IMR-90 (cell line): Measurements from ENCODE around the gene ANKRD27. TPM values are rescaled to one million over a fixed set of nuclear protein-coding genes. Genes with fewer than 3 reads are reported as not detected.

Source experiments
- ATAC-seq: fragments of 200-7000 bp; cut with Tn5 transposase; 2 replicates; pipeline ENCODE4 v1.9.1; 2020; ENCODE audit warnings: low read depth, mild to moderate bottlenecking, moderate library complexity
- BruUV-seq: library from RNA; stranded (reverse); fragments of 400-500 nt; replicated peaks from 2 replicates; lab custom pipeline; 2021; lab: Mats Ljungman, UMichigan
- CTCF ChIA-PET: fragments of 300-600 bp; formaldehyde crosslinking; extraction: SDS; loops from one replicate; lab custom pipeline; 2021; ENCODE audit warnings: antibody characterized with exemption; lab: Yijun Ruan, JAX
- POLR2A ChIA-PET: fragments of 300-600 bp; sonication (Branson Sonifier 250); formaldehyde crosslinking; loops from one replicate; lab custom pipeline; 2022; ENCODE audit warnings: antibody characterized with exemption; ENCODE audit not compliant: unreplicated experiment; lab: Charles Lee
- DNase-seq: peaks from one replicate; pipeline ENCODE4 v3.0.0; 2013
- H2AFZ ChIP-seq: replicated peaks from 2 replicates; pipeline ENCODE3; 2013; ENCODE audit warnings: low read length, mild to moderate bottlenecking; ENCODE audit not compliant: poor library complexity
- H2AK5ac ChIP-seq: 2 replicates; pipeline ENCODE4 v1.6.1; 2013; ENCODE audit warnings: low read depth, low read length, inconsistent platforms
- H2AK9ac ChIP-seq: replicated peaks from 2 replicates; pipeline ENCODE3; 2013; ENCODE audit warnings: mild to moderate bottlenecking, low read depth, low read length, moderate library complexity; ENCODE audit not compliant: poor library complexity
- H2BK120ac ChIP-seq: 2 replicates; pipeline ENCODE4 v1.6.1; 2013; ENCODE audit warnings: low read depth, low read length, inconsistent platforms
- H2BK15ac ChIP-seq: 3 replicates; pipeline ENCODE4 v1.6.1; 2013; ENCODE audit warnings: low read depth, low read length, inconsistent platforms
- H2BK20ac ChIP-seq: 2 replicates; pipeline ENCODE4 v1.6.1; 2013; ENCODE audit warnings: low read depth, mild to moderate bottlenecking, inconsistent platforms, low read length, moderate library complexity
- H2BK5ac ChIP-seq: 2 replicates; pipeline ENCODE4 v1.6.1; 2013; ENCODE audit warnings: mild to moderate bottlenecking, low read depth, low read length, inconsistent platforms; ENCODE audit not compliant: poor library complexity, severe bottlenecking
- H3K14ac ChIP-seq: replicated peaks from 2 replicates; pipeline ENCODE4 v1.6.1; 2013; ENCODE audit warnings: low read depth, low read length, inconsistent platforms
- H3K18ac ChIP-seq: 2 replicates; pipeline ENCODE4 v1.6.1; 2013; ENCODE audit warnings: low read depth, low read length, control low read depth
- H3K23ac ChIP-seq: 2 replicates; pipeline ENCODE4 v1.6.1; 2013; ENCODE audit warnings: low read depth, low read length, inconsistent platforms
- H3K27ac ChIP-seq: 2 replicates; pipeline ENCODE4 v1.5.1; 2013; ENCODE audit warnings: mild to moderate bottlenecking, control low read depth, low read length; ENCODE audit not compliant: insufficient read depth
- H3K27me3 ChIP-seq: 2 replicates; pipeline ENCODE4 v1.6.1; 2013; ENCODE audit warnings: low read length; ENCODE audit not compliant: control insufficient read depth, insufficient read depth
- H3K36me3 ChIP-seq: 2 replicates; pipeline ENCODE4 v1.6.1; 2013; ENCODE audit warnings: low read length, mixed read lengths; ENCODE audit not compliant: control insufficient read depth, insufficient read depth
- H3K4ac ChIP-seq: 2 replicates; pipeline ENCODE4 v1.6.1; 2013; ENCODE audit warnings: low read depth, low read length, inconsistent platforms
- H3K4me1 ChIP-seq: 2 replicates; pipeline ENCODE4 v1.6.1; 2013; ENCODE audit warnings: low read length, mixed read lengths; ENCODE audit not compliant: control insufficient read depth, insufficient read depth
- H3K4me2 ChIP-seq: 2 replicates; pipeline ENCODE4 v1.6.1; 2013; ENCODE audit warnings: low read depth, mild to moderate bottlenecking, control low read depth, low read length, moderate library complexity
- H3K4me3 ChIP-seq: 2 replicates; pipeline ENCODE4 v1.5.1; 2013; ENCODE audit warnings: low read depth, mild to moderate bottlenecking, control low read depth, low read length, moderate library complexity; ENCODE audit not compliant: insufficient read depth
- H3K56ac ChIP-seq: 2 replicates; pipeline ENCODE4 v1.6.1; 2013; ENCODE audit warnings: low read length, inconsistent platforms; ENCODE audit not compliant: insufficient read depth; ENCODE audit errors: extremely low read depth
- H3K79me1 ChIP-seq, 2 experiments: 2 replicates each; pipeline ENCODE4 v1.6.1; 2013; ENCODE audit warnings: low read length in 2 of 2, inconsistent platforms in 1 of 2, low read depth in 1 of 2
- H3K9ac ChIP-seq: 2 replicates; pipeline ENCODE4 v1.6.1; 2013; ENCODE audit warnings: low read depth, low read length, control low read depth
- H3K9me1 ChIP-seq: 2 replicates; pipeline ENCODE4 v1.6.1; 2013; ENCODE audit warnings: low read length, inconsistent platforms; ENCODE audit not compliant: insufficient read depth
- H3K9me3 ChIP-seq: 2 replicates; pipeline ENCODE4 v1.6.1; 2013; ENCODE audit warnings: low read length; ENCODE audit not compliant: control insufficient read depth, insufficient read depth
- H4K20me1 ChIP-seq: 2 replicates; pipeline ENCODE4 v1.6.1; 2013; ENCODE audit warnings: low read length, inconsistent platforms; ENCODE audit not compliant: insufficient read depth
- H4K5ac ChIP-seq: 2 replicates; pipeline ENCODE4 v1.6.1; 2013; ENCODE audit warnings: mild to moderate bottlenecking, low read depth, low read length, control low read depth
- H4K8ac ChIP-seq, 2 experiments: 2 replicates each; pipeline ENCODE4 v1.6.1; 2013; ENCODE audit warnings: low read depth in 2 of 2, low read length in 2 of 2, control low read depth in 1 of 2, inconsistent platforms in 1 of 2
- H4K91ac ChIP-seq: 2 replicates; pipeline ENCODE4 v1.6.1; 2013; ENCODE audit warnings: low read depth, low read length, inconsistent platforms; ENCODE audit not compliant: insufficient read depth
- BHLHE40 ChIP-seq: fragments of 150-350 bp; IDR thresholded peaks from 2 replicates; pipeline ENCODE4 v1.6.1; 2016; ENCODE audit warnings: mild to moderate bottlenecking, low read depth, low read length
- CEBPB ChIP-seq: IDR thresholded peaks from 2 replicates; pipeline ENCODE4 v1.6.1; 2012; ENCODE audit warnings: low read depth, low read length, improper control_type of control experiment
- FOS ChIP-seq: fragments of 150-350 bp; IDR thresholded peaks from 2 replicates; pipeline ENCODE4 v1.6.1; 2016; ENCODE audit warnings: low read depth, low read length
- MAZ ChIP-seq: IDR thresholded peaks from 2 replicates; pipeline ENCODE4 v1.6.1; 2012; ENCODE audit warnings: low read depth, mild to moderate bottlenecking, low read length, improper control_type of control experiment, moderate library complexity, borderline replicate concordance
- POLR2A ChIP-seq: IDR thresholded peaks from 2 replicates; pipeline ENCODE4 v1.6.1; 2012; ENCODE audit warnings: mild to moderate bottlenecking, low read depth, low read length
- RAD21 ChIP-seq: IDR thresholded peaks from 2 replicates; pipeline ENCODE4 v1.6.1; 2012; ENCODE audit warnings: low read length, improper control_type of control experiment
- RCOR1 ChIP-seq: IDR thresholded peaks from 2 replicates; pipeline ENCODE4 v1.6.1; 2012; ENCODE audit warnings: mild to moderate bottlenecking, low read length, improper control_type of control experiment; ENCODE audit not compliant: insufficient replicate concordance
- RFX5 ChIP-seq: IDR thresholded peaks from 2 replicates; pipeline ENCODE4 v1.8.0; 2012; ENCODE audit warnings: low read depth, mild to moderate bottlenecking, low read length, moderate library complexity
- SMC3 ChIP-seq: fragments of 150-350 bp; IDR thresholded peaks from 2 replicates; pipeline ENCODE4 v1.6.1; 2016; ENCODE audit warnings: low read depth, mild to moderate bottlenecking, antibody characterized with exemption, low read length, moderate library complexity
- WGBS, 2 experiments: methylation state at CpG; one replicate each; pipeline versions ENCODE4 v1.1.5 to v1.1.7; 2013; ENCODE audit warnings: missing lambda C conversion rate in 2 of 2; ENCODE audit not compliant: insufficient read length in 1 of 2; ENCODE audit errors: extremely low coverage in 2 of 2; 5-methylcytosine and 5-hydroxymethylcytosine counted together
- dilution Hi-C: fragments of 300-500 bp; cut with HindIII; formaldehyde crosslinking; loops from one replicate; pipeline ENCODE4 v1.14.3; 2018; ENCODE audit warnings: low sequenced_read_pairs; ENCODE audit not compliant: unreplicated experiment
- in situ Hi-C: fragments of 300-500 bp; cut with MboI; formaldehyde crosslinking; loops from 3 replicates; pipeline ENCODE4 v1.14.3; 2019; ENCODE audit warnings: low sequenced_read_pairs, inconsistent platforms, mixed read lengths
- intact Hi-C: fragments of 100-400 bp; cut with micrococcal nuclease; formaldehyde crosslinking; loops from 2 replicates; pipeline ENCODE4 v1.10.0; 2022
- microRNA-seq, 2 experiments: library from miRNA; stranded (forward) in 1 of 2; unstranded in 1 of 2; fragments of 10-50 nt in 1 of 2; fragments of <30 nt in 1 of 2; gene quantifications in 1 of 2; microRNA quantifications in 1 of 2; one replicate each; pipeline versions ENCODE3 to v1.1.0; 2013 to 2020; ENCODE audit not compliant: insufficient read depth in 1 of 2, insufficient read length in 1 of 2, unreplicated experiment in 1 of 2
- polyA plus RNA-seq, 3 experiments: library from polyadenylated mRNA; depleted of rRNA; stranded (reverse); fragments of >200 nt; gene quantifications; 2 replicates each; pipeline ENCODE4 v1.2.3, GENCODE V29; 2012; ENCODE audit warnings: low replicate concordance in 1 of 3
- small RNA-seq, 5 experiments: library from RNA; depleted of rRNA; stranded (forward); fragments of <200 nt; gene quantifications; one replicate each; pipeline ENCODE3, GENCODE V24; 2012
- total RNA-seq: library from RNA; depleted of rRNA; stranded (reverse); fragments of >200 nt; gene quantifications from 2 replicates; pipeline ENCODE4 v1.2.3, GENCODE V29; 2012; rRNA removed

Gene ANKRD27
- total and polyA plus RNA-seq, 2 of the 4 experiments (the other 2 are of a cell fraction), result 16.7 to 35.0 TPM

DNA sequence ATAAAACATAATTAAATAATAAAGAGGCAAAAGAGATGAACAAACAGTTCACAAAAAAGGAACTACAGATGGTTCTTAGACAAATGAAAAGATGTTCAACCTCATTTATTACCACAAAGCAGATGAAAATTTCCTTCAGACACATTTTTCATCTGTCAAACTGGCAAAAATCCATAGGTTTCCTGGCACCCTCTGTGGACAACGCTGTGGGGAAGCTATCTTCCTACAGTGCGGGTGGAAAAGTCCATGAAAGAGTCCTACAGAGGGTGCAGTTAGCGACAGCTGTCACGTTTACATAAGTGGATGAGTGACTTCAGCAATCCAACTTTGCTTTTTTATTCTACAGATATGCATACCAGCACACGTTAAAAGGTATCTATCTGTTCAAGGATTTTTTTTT lies 124.3 kb downstream of the ANKRD27 start:
- H2BK20ac ChIP-seq, result no peak overlapping the region
- no CpG with 5 or more reads among the region's 5 CpGs for WGBS, 2 experiments
- H3K4me1 ChIP-seq, result no peaks in the 10 kb centered on the region
- H2BK15ac ChIP-seq, result no peak overlapping the region
- H3K79me1 ChIP-seq, result no peaks in the 10 kb centered on the region
- H3K9ac ChIP-seq, result no peak overlapping the region
- no peak overlapping the region for H3K14ac ChIP-seq
- no peak overlapping the region for H3K27ac ChIP-seq
- H3K36me3 ChIP-seq, result no peaks in the 10 kb centered on the region
- no peaks in the 10 kb centered on the region for H3K9me1 ChIP-seq
- H2AK9ac ChIP-seq, result no peak overlapping the region
- no peak for DNase-seq
- ATAC-seq, result no peak
- H4K5ac ChIP-seq, result no peak overlapping the region
- H4K8ac ChIP-seq, result no peak overlapping the region
- no peak overlapping the region for H3K56ac ChIP-seq
- H2BK120ac ChIP-seq, result no peak overlapping the region
- no peak overlapping the region for H2AK5ac ChIP-seq
- no peak overlapping the region for H3K23ac ChIP-seq
- no peak overlapping the region for H3K4ac ChIP-seq
- no peak overlapping the region for H3K4me3 ChIP-seq
- H2AFZ ChIP-seq, result no peak overlapping the region
- H4K91ac ChIP-seq, result no peak overlapping the region
- POLR2A ChIA-PET, result no interaction called here
- CTCF ChIA-PET, result no interaction called here
- TF ChIP-seq BHLHE40 (no peak), RAD21 (no peak), RFX5 (no peak), FOS (no peak), MAZ (no peak), RCOR1 (no peak), CEBPB (no peak), SMC3 (no peak), POLR2A (no peak)
- H3K4me2 ChIP-seq, result no peak overlapping the region
- no peak overlapping the region for H2BK5ac ChIP-seq
- in situ Hi-C loops (loop anchor here (25.0 kb wide), 1 partner anchor 1888 kb away; no protein-coding TSS in a partner anchor), dilution Hi-C loops (no loop called here), intact Hi-C loops (no loop called here)
- H3K9me3 ChIP-seq, result no peaks in the 10 kb centered on the region
- no peaks in the 10 kb centered on the region for H4K20me1 ChIP-seq
- peaks cover 3% of the 10 kb centered on the region; the same call in 1 of the 2 replicates for H3K27me3 ChIP-seq
- BruUV-seq, result no TSS peak
- H3K18ac ChIP-seq, result no peak overlapping the region

Small RNAs within 50 kb of the gene (microRNA-seq; reads per million reads assigned to microRNA genes)
- gene RN7SL789P (ENCODE audit: insufficient read depth, insufficient read length) (not detected), gene SNORA68B (ENCODE audit: insufficient read depth, insufficient read length) (not detected)

Small RNAs within 50 kb of the gene (small RNA-seq; reads per million reads assigned to genes)
- gene RN7SL789P, result 0 reads per million in 5 experiments
- gene SNORA68B, result 0 to 1.3 (median 0) reads per million in 5 experiments

Other genes with a start within 250 kb of the ANKRD27 start
- 30.6 and 123 TPM in 2 replicates for gene PDCD5, start 94.0 kb downstream of the ANKRD27 start, total RNA-seq
- 74.1 and 79.2 TPM in 2 replicates for gene PDCD5, start 94.0 kb downstream of the ANKRD27 start, polyA plus RNA-seq (2012; rRNA removed)
- 0.18 and 0.28 TPM in 2 replicates for gene RGS9BP, start 668 bp upstream of the ANKRD27 start, total RNA-seq
- 0.03 and 0.06 TPM in 2 replicates for gene RGS9BP, start 668 bp upstream of the ANKRD27 start, polyA plus RNA-seq (2012; rRNA removed)
- 4.5 and 6.4 TPM in 2 replicates for gene NUDT19, start 16.6 kb upstream of the ANKRD27 start, total RNA-seq
- 3.4 and 4.1 TPM in 2 replicates for gene NUDT19, start 16.6 kb upstream of the ANKRD27 start, polyA plus RNA-seq (2012; rRNA removed)
- under 0.01 TPM in 2 replicates for gene TDRD12, start 44.6 kb upstream of the ANKRD27 start, total RNA-seq
- gene TDRD12, start 44.6 kb upstream of the ANKRD27 start, polyA plus RNA-seq (2012; rRNA removed), result 0.03 and 0.07 TPM in 2 replicates
- gene SLC7A9, start 194.6 kb upstream of the ANKRD27 start, total RNA-seq, result not detected in 2 replicates
- not detected in 2 replicates for gene SLC7A9, start 194.6 kb upstream of the ANKRD27 start, polyA plus RNA-seq (2012; rRNA removed)